PC-9 (cell line): ENCODE data around the gene BCL6.

Experiments
- CTCF ChIP-seq: fragments of 200-600 bp; sonication (generic); conservative IDR thresholded peaks from 2 replicates; pipeline ENCODE4 v1.6.1; 2017; ENCODE audit warnings: mixed run types, antibody characterized with exemption, mild to moderate bottlenecking, moderate library complexity
- EZH2 ChIP-seq: fragments of 200-600 bp; sonication (generic); IDR thresholded peaks from 2 replicates; pipeline ENCODE4 v1.8.0; 2017; ENCODE audit warnings: antibody characterized with exemption, low read depth

GRCh38 chr3:187746059-187746441 lies 782 bp upstream of the BCL6 start:
- TF ChIP-seq CTCF = no peak
- TF ChIP-seq EZH2 = no peak
